Hematopoietic multipotent progenitor cell treated with erythropoietin and hydrocortisone succinate and interleukin-3 and kit ligand, for 15 days (in vitro differentiated cells): Measurements from ENCODE around the gene ANKRD39.
"Not testable (repeated sequence)": the region's sequence is repeated elsewhere in the genome, so short reads cannot be mapped to it uniquely, and the experiment has no call there.

Experiments
- DNase-seq: peaks from one replicate; pipeline ENCODE4 v3.0.0-alpha.2; 2015; ENCODE audit warnings: low spot score

The ANKRD39 gene

DNA sequence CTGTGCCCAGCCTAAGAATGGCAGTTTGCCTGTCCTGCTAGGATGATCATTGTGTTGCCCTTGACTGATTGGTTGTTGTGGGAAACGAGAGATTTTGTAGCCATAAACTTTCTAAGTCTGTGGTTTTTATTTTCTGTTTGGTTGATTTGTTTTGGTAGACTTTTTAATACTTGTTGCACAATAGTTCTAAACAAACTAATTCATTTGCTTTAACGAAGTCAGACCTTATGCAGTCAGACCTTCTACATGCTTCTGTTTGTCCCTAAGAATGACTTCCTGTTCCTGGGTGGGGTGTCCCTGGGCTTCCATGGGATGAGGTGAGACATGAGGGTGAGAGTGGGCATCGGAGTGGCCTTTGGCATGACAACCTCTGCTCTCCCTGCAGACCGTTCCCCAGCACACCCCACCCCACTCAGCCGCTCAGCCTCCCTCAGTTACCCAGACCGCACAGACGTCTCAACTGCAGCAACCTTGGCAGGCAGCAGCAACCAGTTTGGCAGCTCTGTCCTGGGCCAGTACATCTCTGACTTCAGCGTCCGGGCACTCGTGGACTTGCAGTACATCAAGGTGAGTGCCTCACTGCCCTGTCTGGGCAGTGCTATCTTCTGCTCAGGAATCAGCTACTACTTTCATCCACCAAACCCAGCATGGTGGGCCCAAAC, 49.5 kb downstream of the ANKRD39 start:
- DNase-seq, result no peak

GRCh38 chr2:96807127-96807471, 50.7 kb downstream of the ANKRD39 start:
- DNase-seq, result no peak

DNA sequence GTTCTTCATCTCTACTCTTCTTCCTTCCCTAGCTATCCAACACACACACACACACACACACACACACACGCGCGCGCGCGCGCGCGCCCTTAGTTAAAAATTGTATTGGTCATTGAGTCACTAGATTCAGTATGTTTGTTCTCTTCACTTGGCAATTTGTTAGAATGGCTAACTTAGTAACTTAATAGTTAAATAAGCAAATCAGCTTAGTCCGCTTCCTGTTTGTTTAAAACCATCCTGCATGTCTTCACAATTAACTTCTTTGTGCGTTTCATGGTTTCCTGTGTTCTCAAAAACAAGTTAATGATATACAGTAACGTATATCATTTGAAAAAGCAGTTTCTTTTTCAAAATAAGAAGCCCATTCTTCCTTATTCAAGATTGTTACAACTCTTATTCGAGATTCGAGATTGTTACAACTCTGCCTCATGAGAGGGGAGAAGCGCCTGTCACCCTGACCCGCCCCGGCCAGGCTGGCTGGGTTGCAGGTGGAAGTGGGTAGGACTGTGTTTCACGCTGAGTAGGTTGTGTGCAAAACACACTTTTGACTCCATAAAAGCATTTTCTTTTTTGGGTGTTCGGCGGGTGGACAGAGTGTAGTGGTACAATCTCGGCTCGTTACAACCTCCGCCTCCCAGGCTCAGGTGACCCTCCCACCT, 51.2 kb downstream of the ANKRD39 start:
- no peak for DNase-seq

- DNase-seq, result not testable (repeated sequence)
Observed at GRCh38 chr2:96805946-96806345, 51.9 kb downstream of the ANKRD39 start.

DNA sequence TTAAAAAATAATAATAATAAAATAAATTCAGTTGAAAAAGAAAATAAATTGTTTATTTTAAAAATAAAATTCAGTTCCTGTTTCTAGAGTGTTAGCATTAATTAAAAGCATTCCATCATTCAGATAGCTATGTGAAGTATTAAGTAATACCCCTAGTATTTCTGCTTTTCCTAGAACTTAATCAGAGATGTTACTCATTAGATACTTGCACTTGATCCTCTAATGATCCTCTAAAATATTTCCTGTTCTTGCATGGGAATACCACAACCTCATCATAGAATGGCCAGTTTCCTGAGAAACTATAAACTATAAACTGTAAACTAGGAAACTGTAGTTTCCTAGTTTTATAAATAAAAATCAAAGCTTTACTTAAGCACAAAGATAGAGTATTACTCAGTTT, 52.8 kb downstream of the ANKRD39 start:
- DNase-seq, result no peak

DNA sequence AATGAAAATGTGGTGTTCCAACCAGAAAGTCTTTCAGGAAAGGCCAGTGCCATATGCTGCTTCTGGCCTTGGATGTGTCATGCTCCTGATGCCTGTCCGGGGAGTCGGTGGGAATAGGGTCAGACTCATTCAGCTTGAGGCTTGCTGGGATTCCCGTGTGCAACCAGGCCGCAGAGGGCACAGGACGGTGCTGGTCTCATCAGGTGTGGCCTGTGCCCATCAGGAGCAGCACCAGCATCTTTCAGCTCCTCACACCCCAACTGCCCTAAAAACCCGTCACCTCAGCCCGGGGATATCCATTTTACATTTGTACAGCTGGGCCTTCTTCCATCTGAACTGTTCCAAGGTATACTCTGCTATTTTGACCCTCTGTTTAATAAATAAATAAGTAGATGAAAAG, 55.1 kb downstream of the ANKRD39 start:
- no peak for DNase-seq

- DNase-seq, result no peak
Observed at GRCh38 chr2:96801786-96802595, 55.8 kb downstream of the ANKRD39 start.

DNA sequence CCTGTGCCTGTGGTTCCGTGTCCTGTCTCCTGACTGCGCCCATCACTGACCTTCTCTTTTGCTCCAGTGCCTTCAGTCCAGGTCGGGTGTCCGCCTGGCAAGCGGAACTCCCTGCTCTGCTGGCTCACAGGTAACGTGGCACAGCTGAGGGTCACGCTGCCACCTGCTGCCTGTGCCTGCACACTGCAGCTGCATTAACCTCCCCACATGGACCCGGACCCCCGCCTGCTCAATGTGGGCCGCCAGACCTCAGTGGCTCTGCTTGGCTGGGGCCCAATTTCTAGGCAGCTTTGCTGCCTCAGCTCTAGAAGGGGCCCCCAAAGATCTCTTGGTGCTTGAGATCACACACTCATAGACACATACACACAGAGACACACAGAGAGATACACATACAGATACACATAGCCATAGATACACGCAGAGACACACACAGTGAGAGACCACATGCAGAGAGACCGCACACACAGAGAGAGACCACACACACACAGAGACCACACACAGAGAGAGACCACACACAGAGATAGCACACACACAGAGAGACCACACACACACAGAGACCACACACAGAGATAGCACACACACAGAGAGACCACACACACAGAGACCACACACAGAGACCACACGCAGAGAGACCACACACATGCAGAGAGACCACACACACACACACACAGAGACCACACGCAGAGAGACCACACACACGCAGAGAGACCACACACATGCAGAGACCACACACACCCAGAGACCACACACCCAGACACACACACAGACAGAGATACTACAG, 56.6 kb downstream of the ANKRD39 start:
- peak; percentile 47 for DNase-seq

DNA sequence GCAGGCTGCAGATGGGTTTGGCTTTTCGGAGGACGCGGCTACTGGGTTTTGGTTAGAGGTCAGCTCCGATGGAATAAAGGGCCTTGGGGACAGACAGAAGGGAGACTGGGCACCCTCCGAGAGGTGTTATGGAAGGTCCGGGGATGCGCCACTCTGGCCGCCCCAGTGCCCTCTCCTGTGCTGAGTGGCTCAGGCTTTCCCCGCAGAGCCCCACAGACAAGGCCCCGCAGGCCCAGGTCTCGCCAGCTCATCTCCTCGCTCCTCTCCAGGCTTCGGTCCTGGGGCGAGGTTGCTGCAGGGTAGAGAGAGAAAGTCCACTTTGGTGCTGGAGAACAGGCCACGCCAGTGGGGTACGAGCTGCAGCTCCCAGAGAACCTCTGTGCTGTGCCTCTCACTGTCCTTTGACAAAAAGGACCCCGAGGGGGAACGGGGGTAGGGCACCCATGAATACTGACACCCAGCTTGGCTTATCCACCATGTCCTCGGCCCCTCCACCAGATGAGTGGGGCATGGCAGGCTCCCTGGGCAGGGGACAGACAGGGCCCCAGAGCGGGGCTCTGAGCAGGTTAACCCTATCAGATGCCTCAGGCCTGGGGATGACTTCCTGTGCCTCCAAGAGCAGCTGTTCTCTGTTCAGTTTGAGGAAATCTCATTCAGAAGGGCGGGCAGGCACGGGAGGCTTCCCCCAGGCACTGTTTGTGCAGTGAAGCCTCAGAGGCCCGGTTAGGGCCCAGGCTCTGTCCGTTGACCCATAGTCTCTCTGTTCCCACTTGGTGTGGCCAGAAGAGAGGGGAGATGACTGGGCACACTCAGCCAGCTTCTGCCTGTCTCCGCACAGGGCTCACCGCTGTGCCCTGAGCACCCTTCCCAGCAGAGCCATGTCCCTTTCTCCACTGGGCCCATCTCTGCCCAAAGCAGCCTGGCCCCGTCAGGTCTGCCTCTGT, 57.5 kb downstream of the ANKRD39 start:
- DNase-seq, result no peak

DNA sequence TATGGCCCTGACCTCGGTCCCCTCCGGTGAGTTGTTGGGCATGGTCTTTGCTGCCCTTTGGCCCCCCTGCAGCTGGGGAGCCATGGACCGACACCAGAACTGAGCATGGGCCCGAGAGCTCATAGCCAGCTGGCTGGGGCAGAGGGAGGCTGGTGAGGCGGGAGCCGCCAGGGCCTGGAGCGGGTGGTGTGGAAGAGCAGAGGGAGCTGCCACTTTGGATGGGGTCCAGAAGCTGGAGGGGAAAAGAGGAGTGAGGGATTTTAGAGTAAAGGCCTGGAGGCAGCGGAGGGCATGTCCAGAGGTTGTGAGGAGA, 58.2 kb downstream of the ANKRD39 start:
- no peak for DNase-seq

DNA sequence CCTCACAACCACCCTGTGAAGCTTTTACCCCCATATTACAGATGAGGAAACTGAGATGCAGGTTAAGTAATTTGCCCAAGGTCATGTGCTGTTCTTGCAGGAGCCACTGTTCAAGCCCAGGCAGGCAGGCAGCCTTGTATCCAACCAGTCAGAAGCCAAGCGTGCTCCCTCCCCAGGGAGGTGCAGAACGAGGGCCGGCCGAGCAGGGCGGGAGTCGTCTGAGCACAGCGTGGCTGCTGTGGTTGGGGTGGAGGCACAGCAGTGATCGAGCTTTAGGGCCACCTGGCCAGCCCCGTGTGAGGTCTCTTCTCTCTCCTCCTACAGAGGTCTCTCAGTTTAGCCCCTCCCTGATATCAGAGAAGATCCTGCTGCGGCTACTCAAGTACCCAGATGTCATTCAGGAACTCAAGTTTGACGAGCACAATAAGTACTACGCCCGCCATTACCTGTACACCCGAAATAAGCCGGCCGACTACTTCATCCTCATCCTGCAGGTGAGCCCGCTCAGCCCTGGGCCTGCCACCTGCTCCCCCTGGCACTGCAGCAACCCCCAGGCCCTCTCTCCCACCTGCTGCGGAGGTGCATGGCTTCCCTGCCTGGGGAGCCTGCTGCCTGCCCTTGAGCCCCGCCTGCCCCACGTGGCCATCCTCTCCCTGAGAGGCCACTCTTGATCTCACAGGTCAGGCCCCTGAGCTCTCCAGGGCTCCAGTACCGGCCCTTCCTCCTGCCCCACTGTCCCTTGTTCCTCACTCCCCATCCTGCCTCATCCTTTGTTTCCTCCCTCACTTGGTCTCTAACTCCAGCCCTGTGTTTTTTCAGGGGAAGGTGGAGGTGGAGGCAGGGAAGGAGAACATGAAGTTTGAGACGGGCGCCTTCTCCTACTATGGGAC, 58.8 kb downstream of the ANKRD39 start:
- DNase-seq, result no peak
